Left renal cortex interstitium (tissue), 4 donors: Measurements from ENCODE around the gene CTSA. TPM values are rescaled to one million over a fixed set of nuclear protein-coding genes. Genes with fewer than 3 reads are reported as not detected.
"Not testable (repeated sequence)": the region's sequence is repeated elsewhere in the genome, so short reads cannot be mapped to it uniquely, and the experiment has no call there.

ENCODE experiments used
- DNase-seq, 4 donors: peaks; one replicate each; pipeline ENCODE4 v3.0.0-alpha.2; 2013; ENCODE audit warnings: low read depth in 4 of 4, low spot score in 2 of 4, missing footprints in 1 of 4
- polyA plus RNA-seq, 4 donors: library from polyadenylated mRNA; unstranded; fragments of 120-200 nt; gene quantifications; one replicate each; pipeline ENCODE4 v1.2.1, GENCODE V29; 2013; ENCODE audit not compliant: insufficient read length in 4 of 4

The CTSA gene
- polyA plus RNA-seq, 4 donors, result 112 to 176 (median 131) TPM

DNA sequence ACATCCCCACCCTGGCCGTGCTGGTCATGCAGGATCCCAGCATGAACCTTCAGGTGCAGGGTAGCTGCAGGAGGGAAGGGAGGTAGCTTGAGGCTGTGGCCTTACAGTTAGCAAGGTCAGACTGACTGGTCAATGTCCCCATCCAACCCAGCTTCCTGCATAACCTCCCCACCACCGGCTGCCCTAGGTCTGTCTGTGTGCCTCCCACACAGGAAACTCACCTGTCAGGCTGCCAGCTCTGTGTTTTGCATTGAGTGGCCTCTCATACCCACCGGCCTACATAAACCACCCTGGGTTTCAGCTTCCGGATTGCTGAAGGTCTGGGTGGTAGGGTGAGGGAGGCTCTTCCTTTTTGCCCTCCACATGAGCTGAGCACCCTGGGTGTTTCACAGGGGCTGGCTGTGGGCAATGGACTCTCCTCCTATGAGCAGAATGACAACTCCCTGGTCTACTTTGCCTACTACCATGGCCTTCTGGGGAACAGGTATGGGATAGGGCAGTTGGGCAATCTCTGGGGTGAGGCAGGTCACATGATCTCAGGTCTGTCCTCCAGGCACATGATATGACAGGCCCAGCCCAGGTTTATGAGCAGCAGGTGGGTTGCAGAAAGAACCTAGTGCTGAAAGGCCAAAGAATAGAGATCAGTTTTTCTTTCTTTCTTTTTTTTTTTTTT is 1.8 kb downstream of the CTSA start:
- DNase-seq, result no peak

DNA sequence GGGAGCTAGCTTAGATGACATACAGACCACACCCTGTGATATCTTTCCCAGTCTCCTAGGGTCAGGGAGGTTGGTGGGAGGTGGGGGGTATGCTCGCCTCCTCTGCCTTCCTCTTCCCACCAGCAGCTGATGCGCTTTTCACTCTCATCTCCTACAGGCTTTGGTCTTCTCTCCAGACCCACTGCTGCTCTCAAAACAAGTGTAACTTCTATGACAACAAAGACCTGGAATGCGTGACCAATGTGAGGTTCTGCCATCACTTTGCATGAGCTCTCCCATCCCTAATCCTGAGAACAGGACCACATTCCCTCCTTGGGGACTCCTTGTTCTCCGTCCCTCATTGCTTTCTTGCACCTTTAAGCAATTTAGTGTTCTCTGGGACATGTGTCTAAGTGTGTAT is 2.7 kb downstream of the CTSA start:
- DNase-seq, result no peak

DNA sequence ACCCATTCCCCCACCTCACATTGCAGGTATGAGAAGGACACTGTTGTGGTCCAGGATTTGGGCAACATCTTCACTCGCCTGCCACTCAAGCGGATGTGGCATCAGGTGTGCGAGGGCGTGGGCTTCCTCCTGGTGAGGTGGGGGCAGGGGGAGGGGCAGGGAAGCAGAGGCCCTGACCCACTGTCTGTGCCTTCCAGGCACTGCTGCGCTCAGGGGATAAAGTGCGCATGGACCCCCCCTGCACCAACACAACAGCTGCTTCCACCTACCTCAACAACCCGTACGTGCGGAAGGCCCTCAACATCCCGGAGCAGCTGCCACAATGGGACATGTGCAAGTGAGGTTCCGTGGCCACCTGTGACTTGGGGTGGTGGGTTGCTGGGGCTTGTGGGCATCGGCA is 3.7 kb downstream of the CTSA start:
- DNase-seq, result no peak

DNA sequence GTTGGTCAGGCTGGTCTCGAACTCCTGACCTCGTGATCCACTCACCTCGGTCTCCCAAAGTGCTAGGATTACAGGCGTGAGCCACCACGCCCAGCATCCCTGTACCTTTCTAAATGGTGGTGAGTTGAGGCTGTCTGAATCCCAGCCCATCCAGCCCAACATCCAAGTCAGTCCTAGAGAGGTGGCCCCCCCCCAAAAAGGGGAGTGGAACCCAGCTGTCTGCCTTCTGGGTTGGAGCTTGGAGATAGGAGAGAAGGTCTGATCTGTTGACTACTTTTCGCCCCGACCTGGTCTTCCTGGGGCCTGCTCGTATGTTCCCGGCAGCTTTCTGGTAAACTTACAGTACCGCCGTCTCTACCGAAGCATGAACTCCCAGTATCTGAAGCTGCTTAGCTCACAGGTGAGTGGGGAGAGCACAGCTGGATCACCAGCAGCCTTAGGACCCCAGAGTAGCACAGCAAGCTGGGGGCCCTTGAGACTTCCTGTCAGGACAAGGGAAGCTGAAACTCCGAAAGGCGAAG is 5.6 kb downstream of the CTSA start:
- DNase-seq, result no peak

DNA sequence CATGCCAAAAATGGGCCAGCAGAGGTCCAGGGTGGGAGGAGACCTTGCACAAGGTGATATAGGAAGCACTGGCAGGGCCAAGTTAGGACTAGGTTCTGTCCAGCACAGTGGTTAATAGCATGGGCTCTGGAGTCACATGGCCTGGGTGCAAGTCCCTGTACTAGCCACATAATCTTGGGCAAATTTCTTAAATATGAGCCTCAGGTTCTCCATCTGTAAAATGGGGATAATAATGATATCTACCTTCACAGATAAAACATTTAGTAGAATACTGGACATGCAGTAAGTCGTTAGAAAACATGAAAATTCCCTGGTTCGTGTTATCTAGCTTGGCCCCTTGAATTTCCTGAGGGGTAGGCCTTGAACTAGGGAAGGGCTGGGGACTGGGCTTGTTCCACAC is 6.2 kb downstream of the CTSA start:
- DNase-seq, result no peak

DNA sequence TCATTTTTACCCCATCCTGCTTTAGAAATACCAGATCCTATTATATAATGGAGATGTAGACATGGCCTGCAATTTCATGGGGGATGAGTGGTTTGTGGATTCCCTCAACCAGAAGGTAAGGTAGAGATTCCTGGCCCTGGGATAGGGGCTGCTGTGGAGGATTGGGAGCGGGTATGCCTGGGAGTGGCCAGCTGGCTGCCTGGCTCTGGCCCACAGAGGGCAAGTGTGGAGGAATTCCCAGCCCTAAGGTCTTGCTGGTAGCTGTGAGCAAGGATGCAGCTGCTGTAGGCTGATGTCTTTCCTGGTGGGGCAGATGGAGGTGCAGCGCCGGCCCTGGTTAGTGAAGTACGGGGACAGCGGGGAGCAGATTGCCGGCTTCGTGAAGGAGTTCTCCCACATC is 6.6 kb downstream of the CTSA start:
- no peak for DNase-seq

DNA sequence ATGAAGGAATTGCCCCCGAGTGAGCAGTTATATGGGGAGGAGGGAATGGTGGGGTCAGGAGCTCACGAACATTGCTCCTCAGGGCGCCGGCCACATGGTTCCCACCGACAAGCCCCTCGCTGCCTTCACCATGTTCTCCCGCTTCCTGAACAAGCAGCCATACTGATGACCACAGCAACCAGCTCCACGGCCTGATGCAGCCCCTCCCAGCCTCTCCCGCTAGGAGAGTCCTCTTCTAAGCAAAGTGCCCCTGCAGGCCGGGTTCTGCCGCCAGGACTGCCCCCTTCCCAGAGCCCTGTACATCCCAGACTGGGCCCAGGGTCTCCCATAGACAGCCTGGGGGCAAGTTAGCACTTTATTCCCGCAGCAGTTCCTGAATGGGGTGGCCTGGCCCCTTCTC is 7.2 kb downstream of the CTSA start:
- DNase-seq, result no peak

DNA sequence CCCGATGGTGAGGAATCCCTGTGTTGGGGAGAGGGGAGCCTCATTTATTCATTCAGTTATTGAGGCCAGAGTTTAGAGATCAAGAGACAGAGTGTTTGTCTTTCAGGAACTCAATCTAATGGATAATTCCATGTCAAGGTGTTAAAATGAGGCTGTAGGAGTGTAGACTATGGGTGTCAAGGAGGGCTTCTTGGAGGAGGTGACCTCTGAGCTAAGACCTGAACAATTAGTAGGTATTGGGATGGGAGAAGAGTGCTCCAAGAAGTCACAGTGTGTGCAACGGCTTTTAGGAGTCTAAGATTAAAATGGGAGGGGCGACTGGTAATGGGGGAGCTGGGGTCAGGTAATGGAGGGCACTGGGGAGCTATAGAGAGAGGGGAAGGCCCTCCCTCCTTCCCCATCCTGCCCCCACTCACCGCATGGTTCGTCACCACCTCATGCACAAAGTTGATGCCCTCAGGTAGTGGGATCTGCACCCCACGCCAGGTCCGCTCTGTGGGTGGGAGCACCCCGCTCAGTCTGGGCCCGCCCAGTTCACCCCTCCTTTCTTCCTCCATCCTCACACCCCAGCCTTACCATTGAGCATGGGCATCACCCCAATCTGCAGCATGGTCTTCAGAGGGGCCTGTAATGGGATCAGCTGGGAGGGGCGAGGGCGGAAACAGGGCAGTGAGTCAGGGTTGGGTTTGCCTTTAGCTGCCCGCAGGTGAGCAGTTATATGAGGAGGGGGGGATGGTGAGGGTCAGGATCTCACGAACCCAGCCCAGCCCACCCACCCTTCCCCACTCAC is 8.1 kb downstream of the CTSA start:
- no peak for DNase-seq

DNA sequence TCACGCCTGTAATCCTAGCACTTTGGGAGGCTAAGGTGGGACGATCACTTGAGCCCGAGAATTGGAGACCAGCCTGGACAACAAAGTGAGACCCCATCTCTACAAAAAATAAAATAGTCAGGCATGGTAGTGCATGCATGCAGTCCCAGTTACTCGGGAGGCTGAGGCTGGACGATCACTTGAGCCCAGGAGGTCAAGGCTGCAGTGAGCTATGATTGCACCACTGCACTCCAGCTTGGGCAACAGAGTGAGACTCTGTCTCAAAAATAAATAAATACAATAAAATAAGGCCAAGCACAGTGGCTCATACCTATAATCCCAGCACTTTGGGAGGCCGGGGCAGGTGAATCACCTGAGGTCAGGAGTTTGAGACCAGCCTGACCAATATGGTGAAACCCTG is 10.2 kb downstream of the CTSA start:
- DNase-seq, result not testable (repeated sequence)

DNA sequence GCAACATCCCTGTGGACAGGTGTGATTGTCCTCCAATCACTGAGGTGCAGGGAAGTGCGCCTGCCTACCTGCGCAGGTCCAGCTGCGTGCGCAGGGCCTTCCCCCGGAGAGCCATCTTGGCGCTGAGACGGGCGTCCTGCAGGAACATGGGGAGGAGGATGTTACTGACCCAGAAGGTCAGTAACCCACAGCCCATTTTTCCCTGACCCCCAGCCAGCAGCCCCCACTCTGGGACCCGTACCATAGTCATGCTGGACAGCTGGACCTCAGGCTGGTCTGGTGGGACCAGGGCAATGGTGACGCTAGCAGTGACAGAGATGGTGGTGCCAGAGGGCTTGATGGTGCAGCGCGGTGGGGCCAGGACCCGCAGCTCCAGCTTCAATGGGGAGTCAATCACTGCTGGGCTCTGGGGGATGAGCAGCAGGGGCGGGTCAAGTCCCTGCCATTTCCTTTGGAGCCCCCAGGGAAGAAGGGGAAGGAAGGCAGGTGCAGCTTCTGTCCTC is 11.1 kb downstream of the CTSA start:
- DNase-seq, result no peak

DNA sequence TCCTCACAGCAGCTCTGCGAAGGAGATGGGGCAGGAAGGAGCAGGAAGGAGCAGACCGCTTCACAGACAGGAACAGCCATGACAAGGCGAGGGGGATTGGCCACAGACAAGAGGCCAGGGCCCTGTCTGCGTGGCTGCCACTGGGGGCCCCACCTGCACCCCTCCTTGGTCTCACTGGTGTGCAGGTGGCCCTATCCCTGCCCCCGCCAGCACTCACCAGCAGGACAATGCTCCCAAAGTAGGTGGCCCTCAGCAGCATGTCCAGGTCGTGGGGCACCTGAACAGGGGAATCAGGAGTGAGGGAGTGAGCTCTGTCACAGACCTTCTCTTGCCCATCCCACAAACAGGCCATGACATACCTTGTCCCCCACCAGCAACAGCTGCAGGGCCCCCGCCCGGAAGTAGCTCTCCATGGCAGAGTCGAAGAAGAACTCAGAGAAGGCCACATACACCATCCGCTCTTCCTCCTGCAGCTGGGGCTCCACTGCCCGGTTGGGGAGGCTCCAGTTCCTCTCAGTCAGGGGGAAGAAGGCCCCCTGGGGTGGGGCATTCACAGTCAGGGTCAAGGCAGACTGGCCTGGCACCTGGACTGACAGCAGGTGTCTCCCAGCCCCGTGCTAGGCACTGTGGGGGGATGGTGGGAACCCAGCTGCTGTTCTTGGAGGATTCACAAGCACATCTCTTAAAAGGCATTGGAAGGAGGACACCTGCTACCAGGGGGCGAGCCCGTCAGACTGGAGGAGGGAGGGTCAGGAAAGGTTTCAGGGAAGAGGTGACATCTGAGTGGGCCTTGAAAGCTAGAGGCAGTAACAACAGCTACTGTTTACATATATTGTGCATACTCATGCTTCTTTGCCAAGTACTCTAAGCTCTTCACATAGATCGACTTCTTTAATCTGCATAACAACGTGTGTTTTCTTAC is 13.7 kb downstream of the CTSA start:
- DNase-seq, result no peak

DNA sequence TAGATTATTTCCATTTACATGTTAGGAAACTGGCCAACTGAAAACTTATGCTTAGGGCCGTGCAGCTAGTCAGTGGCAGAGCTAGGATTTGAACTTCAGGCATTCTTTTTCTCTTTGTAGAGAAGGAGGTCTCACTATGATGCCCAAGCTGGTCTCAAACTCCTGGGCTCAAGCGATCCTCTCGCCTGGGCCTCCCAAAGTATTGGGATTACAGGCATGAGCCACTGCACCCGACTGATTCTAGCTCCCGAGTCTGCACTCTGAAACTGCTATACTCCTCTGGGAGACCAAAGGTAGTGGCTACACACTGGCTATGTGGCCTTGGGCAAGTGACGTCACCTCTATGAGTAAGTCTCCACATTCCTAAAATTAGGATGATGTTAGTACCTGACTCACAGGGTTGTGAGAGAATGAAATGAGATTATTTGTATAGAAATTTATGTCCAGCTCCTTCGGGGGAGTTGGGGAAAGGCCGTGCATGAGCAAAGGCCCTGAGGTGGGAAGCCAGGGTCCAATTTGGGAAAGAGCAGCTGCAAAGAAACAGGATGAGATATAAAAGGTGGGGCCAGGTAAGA is 14.5 kb downstream of the CTSA start:
- DNase-seq, result no peak

DNA sequence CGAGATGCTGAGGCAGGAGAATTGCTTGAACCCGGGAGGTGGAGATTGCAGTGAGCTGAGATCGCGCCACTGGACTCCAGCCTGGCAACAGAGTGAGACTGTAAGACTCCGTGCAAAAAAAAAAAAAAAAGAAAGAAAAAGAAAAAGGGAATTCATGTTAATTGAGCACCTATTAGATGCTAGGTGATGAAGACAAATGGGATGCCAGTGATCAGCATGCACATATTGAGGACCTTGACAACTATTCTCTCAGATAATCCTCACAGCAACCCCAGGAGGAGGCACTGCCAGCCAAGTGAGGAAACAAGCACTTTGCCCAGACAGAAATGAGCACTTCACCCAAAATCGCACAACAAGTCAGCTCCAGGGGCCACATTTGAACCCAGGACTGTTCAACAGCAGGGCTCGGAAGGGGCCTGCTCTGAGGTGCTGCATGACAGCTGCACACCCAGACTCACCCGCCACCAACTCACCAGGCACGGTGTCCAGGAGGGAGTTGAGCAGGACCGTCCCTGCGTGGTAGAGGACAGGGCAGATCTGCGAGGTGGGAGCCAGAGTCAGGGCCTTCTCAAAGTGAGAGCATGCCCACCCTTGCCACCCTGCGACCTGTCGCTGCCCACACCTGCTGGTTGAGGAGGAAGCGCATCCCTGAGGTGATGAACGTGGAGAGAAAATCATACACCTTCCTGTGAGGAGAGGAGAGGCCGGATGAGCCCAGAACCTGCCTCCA is 16.2 kb downstream of the CTSA start:
- DNase-seq, result no peak

DNA sequence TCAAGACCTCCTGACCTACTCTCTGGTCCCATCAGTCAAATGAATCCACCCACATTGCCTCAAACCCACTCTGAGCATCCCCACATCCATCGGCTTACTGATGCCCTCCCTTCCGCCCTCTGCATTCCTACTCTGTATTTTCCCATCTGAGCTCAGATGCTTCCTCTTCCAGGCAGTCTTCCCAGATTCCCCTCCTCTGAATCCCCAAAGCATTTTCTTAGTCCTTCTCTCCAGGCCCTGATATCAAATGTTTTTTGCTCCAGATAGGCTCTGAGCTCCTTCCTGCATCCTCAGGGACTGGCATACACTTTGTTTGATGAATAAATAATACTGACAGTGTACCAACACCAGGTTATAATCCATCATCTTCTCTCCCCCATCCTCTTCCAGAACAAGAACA is 16.9 kb downstream of the CTSA start:
- DNase-seq, result no peak

DNA sequence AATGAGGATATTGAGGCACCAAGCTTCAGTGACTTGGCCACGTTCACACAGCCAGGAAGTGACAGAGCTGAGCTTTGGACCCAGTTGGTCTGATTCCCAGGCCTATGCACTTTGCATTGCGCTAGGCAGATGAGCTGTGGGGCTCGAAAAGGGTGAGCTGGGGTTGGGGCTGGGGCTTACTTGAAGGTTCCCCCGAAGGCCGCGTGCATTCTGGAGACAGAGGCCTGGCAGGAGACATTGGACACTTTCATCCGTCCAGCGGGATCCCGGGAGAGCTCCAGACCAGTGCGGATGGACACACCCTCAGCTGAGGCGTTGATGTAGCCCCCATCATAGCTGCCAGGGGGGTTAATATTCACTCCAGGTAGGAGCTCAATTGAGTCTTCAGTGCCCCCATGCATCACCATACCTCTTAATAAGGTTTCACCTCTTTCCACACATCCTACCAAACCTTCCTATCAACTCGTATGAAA is 18.2 kb downstream of the CTSA start:
- DNase-seq, result no peak

DNA sequence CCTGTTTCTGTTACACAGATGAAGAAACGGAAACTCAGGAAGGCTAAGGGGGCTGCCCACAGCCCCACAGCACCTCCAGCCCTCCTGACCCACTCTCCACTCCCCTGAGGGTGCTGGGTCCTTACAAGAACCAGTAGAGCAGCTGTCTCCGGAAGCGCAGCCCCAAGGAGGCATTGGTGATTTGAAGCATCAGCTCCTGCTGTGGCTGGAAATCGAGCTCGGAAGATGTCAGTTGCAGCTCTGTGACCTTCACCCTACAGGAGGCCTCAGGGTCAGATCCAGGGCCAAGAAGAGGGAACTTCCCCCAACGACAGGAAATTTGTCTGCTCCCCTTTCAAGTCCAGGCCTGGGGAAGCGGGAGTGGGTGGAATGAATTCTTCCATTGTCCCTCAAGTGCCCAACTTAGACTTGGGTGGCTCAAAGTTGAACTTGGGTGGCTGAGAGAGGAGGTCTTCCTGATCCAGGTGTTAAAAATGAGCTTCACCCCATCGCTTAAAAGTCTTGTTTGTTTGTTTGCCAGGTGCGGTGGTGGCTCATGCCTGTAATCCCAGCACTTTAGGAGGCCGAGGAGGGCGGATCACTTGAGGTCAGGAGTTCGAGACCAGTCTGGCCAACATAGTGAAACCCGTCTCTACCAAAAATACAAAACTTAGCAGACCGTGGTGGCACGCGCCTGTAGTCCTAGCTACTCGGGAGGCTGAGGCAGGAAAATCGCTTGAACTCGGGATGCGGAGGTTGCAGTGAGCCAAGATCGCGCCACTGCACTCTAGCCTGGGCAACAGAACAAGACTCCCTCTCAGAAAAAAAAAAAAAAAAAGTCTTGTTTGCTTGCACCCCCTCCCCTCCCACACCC is 18.9 kb downstream of the CTSA start:
- DNase-seq, result no peak

DNA sequence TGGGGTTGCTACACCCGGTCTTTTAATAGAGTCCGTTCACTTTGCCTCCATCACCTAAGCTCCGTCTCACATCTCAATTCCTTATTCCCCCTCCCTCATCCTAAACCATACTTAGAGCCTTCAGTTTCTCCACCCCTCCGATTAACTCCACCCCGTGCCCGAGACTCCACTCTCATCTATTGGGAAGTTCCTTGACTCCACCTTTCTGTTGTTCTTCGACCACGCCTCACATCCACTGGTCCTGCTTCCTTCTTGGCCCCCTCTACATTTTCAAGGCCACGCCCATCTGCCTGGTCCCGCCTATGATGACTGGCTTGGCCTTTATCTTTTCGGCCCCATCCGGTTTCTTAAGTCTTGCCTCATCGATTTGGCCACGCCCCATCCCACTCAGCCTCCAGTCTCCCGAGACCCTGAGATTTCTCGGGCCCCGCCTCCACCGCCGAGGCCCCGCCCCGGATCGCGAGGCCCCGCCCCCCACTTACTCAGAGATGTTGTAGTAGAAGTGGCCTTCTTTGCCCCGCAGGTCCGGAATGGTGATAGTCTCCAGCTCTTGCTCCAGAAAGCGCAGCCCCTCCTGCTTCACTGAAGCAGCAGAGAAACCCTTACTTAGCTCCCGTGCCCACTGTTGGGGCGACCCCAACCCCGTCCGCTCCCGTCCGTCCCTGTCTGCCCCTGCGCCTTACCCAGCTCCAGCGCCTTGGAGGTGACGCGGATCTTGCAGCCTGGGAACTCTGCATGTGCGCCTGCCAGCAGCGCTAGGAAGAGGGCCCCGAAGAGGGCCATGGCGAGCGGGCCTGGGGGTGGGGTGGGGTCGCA is 19.7 kb downstream of the CTSA start:
- DNase-seq, result peak; percentile 82 to 95 (median 90)
